Suprapubic skin (tissue), 4 donors: ENCODE results near the gene TBC1D2B.

Experiments
- CTCF ChIP-seq, 2 donors: fragments of 200-600 bp in 1 of 2; fragments of 450-650 bp in 1 of 2; sonication (generic) in 1 of 2; IDR thresholded peaks; one replicate each; pipeline ENCODE4 v1.5.1; 2016 to 2019; ENCODE audit warnings: antibody characterized with exemption in 2 of 2, mild to moderate bottlenecking in 1 of 2, moderate library complexity in 1 of 2
- EP300 ChIP-seq: sonication (generic); formaldehyde crosslinking; IDR thresholded peaks from one replicate; pipeline ENCODE4 v1.6.1; 2017; ENCODE audit warnings: antibody characterized with exemption
- POLR2AphosphoS5 ChIP-seq, 3 donors: sonication (generic); formaldehyde crosslinking; IDR thresholded peaks; one replicate each; pipeline ENCODE4 v1.6.1; 2017; ENCODE audit warnings: antibody characterized with exemption in 3 of 3

- TF ChIP-seq POLR2AphosphoS5 (IDR thresholded peaks at IDR 0.05) (peak in 1 of 3 donors; percentile 28), CTCF (IDR thresholded peaks at IDR 0.05) (no peak), EP300 (no peak)
Observed at GRCh38 chr15:78063970-78064385, 13.5 kb downstream of the TBC1D2B start.
